Activated B cell treated with CpG ODN at 0.5 μM for 24 hours (primary cell): ENCODE results near the gene PTPRD. TPM values are rescaled to one million over a fixed set of nuclear protein-coding genes. Genes with fewer than 3 reads are reported as not detected.

Experiments
- ATAC-seq: fragments of 200-7000 bp; cut with Tn5 transposase; one replicate; pipeline ENCODE4 v1.10.0; 2021; ENCODE audit warnings: low read depth, mild to moderate bottlenecking, moderate library complexity
- CTCF ChIA-PET: fragments of 350-600 bp; sonication (Branson Sonifier 250); formaldehyde crosslinking; loops from one replicate; lab custom pipeline; 2021; ENCODE audit warnings: antibody characterized with exemption; lab: Charles Lee
- POLR2A ChIA-PET: fragments of 350-600 bp; sonication (Branson Sonifier 250); formaldehyde crosslinking; loops from one replicate; lab custom pipeline; 2021; ENCODE audit warnings: antibody characterized with exemption; lab: Charles Lee
- DNase-seq: peaks from one replicate; pipeline ENCODE4 v3.0.0; 2022
- H3K27ac Mint-ChIP-seq: one replicate; pipeline ENCODE4 v1.8.0; 2020; ENCODE audit warnings: mixed read lengths
- H3K27me3 Mint-ChIP-seq: one replicate; pipeline ENCODE4 v1.8.0; 2021; ENCODE audit warnings: mixed read lengths
- H3K36me3 Mint-ChIP-seq: one replicate; pipeline ENCODE4 v1.8.0; 2021; ENCODE audit warnings: low read depth, mixed read lengths
- H3K4me1 Mint-ChIP-seq: one replicate; pipeline ENCODE4 v1.8.0; 2021; ENCODE audit warnings: mixed read lengths
- H3K4me3 Mint-ChIP-seq: one replicate; pipeline ENCODE4 v1.8.0; 2020; ENCODE audit warnings: mild to moderate bottlenecking, mixed read lengths
- H3K9me3 Mint-ChIP-seq: one replicate; pipeline ENCODE4 v1.8.0; 2020; ENCODE audit warnings: mixed read lengths
- intact Hi-C: fragments of 100-400 bp; cut with micrococcal nuclease; formaldehyde crosslinking; loops from one replicate; pipeline ENCODE4 v1.15.1; 2024
- total RNA-seq: library from RNA; stranded (reverse); gene quantifications from 2 replicates; pipeline ENCODE4 v1.2.3, GENCODE V29; 2022
- TF ChIP-seq, protein P1 (sequence below): fragments of 200-600 bp; IDR thresholded peaks from one replicate; pipeline ENCODE4 v1.8.0; 2022; ENCODE audit warnings: antibody characterized with exemption, mild to moderate bottlenecking

The PTPRD gene
- total RNA-seq, 1 donor from 2014 or later = 0.04 TPM

DNA sequence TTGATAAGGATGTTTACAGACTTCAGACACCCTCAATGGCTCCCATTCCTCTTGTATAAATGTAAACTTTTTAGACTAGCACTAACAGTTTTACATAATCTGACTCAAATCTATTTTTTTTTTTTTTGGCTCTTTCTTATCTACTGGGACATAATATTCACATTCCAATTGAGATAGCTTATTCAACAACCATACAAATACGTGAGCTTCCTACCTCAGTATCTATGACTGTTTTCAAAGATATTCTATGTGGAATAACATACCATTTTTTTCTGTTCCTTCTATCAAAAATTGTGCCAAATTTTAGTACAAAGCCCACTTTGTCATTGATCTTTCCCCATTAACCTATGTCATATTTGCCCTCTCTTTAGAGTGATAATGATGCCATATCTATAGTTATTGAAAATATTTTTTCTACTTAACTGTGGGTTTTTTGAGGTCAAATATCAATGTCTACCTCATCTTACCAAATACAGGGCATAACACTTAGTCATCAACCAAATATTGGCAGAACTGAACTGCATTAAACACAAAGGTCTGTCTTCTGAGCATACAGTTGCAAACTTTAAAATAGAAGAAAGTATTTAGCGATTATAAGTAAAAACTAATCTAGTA lies 482.6 kb downstream of the PTPRD start:
- Mint-ChIP-seq H3K4me3 (no peak overlapping the region), H3K36me3 (no peaks in the 10 kb centered on the region), H3K27me3 (no peaks in the 10 kb centered on the region), H3K27ac (no peak overlapping the region), H3K4me1 (no peaks in the 10 kb centered on the region), H3K9me3 (peaks cover under 1% of the 10 kb centered on the region)
- CTCF ChIA-PET = no interaction called here
- intact Hi-C loops = no loop called here
- DNase-seq (no peak), ATAC-seq (no peak)
- POLR2A ChIA-PET = no interaction called here
- TF ChIP-seq, protein P1, sequence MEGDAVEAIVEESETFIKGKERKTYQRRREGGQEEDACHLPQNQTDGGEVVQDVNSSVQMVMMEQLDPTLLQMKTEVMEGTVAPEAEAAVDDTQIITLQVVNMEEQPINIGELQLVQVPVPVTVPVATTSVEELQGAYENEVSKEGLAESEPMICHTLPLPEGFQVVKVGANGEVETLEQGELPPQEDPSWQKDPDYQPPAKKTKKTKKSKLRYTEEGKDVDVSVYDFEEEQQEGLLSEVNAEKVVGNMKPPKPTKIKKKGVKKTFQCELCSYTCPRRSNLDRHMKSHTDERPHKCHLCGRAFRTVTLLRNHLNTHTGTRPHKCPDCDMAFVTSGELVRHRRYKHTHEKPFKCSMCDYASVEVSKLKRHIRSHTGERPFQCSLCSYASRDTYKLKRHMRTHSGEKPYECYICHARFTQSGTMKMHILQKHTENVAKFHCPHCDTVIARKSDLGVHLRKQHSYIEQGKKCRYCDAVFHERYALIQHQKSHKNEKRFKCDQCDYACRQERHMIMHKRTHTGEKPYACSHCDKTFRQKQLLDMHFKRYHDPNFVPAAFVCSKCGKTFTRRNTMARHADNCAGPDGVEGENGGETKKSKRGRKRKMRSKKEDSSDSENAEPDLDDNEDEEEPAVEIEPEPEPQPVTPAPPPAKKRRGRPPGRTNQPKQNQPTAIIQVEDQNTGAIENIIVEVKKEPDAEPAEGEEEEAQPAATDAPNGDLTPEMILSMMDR = no peak

DNA sequence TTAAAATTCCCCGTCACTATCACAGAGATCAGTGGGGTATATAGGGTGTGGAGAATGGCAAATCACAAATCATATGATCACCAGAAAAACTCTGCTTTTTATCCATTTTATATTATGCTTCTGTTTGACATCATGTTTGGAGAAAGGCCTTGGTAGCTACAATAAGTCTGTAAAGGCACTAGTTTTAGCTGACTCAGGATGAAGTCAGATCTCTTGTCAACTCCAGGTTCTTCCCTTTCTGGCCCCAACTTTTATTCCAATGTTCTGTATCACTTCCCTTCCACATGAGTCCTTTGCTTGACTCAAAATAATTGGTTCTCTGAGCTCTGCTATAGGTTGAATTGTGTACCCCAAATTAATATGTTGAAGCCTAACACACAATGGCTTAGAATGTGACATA lies 484.9 kb downstream of the PTPRD start:
- Mint-ChIP-seq H3K27me3 (no peaks in the 10 kb centered on the region), H3K27ac (no peak overlapping the region), H3K4me1 (no peaks in the 10 kb centered on the region), H3K36me3 (no peaks in the 10 kb centered on the region), H3K4me3 (no peak overlapping the region), H3K9me3 (no peaks in the 10 kb centered on the region)
- CTCF ChIA-PET = no interaction called here
- ATAC-seq (no peak), DNase-seq (no peak)
- TF ChIP-seq, protein P1 = no peak
- POLR2A ChIA-PET = no interaction called here
- intact Hi-C loops = no loop called here

DNA sequence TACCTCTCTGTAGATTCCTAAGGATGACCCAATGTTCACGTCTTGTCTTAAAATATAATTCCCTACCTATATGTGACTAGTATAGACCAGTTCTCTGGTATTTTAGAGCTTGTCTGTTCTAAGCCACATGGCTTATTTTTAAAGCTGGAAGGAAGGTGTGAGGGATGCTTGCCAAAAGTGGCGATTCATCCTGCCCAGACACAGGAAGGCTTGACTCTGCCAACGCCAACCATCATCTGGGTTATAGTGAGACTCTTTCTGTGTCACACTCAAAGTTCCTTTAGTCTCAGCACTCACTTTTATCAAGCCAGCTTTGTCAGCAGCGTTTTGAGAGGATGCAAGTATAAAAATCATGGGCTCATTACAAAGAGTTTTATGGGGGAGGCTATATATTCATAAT lies 500.0 kb downstream of the PTPRD start:
- ChIA-PET POLR2A (no interaction called here), CTCF (no interaction called here)
- Mint-ChIP-seq H3K4me1 (no peaks in the 10 kb centered on the region), H3K9me3 (no peaks in the 10 kb centered on the region), H3K4me3 (no peak overlapping the region), H3K36me3 (no peaks in the 10 kb centered on the region), H3K27me3 (no peaks in the 10 kb centered on the region), H3K27ac (no peak overlapping the region)
- DNase-seq (no peak), ATAC-seq (no peak)
- TF ChIP-seq, protein P1 = no peak
- intact Hi-C loops = no loop called here

DNA sequence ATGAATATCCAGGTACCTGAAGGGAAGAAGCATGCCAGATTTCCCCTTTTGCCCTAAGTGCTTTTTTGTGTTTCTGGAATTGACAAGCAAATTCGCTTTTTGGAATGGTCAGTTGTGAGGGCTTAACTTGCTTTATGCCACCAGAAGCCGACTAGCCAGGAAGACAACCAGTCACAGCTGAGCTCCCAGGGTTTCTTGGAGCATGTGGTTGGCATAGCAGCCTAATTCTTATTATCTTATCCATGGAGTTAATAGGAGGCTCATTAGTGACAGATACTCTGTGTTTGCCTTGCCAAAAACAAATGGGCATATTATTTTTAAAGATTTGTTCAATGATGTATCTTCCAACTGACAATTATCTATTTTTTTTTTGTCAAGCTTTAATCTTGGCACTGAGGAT lies 500.7 kb downstream of the PTPRD start:
- Mint-ChIP-seq H3K27ac (no peak overlapping the region), H3K36me3 (no peaks in the 10 kb centered on the region), H3K27me3 (no peaks in the 10 kb centered on the region), H3K4me3 (no peak overlapping the region), H3K9me3 (no peaks in the 10 kb centered on the region), H3K4me1 (no peaks in the 10 kb centered on the region)
- CTCF ChIA-PET = no interaction called here
- intact Hi-C loops = no loop called here
- ATAC-seq (no peak), DNase-seq (no peak)
- TF ChIP-seq, protein P1 = no peak
- POLR2A ChIA-PET = interaction anchor here (0.7 kb wide), 1 partner anchor 1596 kb away, joined by 3 read pairs; no protein-coding TSS in a partner anchor

DNA sequence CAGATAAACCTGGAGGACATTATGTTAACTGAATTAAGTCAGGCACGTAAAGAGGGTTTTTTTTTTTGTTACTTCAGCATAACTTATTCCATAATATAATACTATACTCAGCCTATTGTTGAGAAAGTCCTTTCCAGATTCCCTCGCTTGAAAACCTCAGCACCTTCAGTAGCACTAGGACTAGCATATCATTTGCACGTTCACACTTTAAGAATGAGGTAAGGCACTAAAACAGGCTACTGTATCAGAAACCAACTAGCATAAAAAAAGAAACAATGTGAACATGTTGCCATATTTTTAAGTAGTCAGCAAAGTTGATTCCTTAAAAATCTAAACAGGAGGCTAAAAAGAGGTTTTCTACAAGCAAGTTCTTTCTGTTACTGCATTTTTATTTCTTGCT lies 504.0 kb downstream of the PTPRD start:
- ATAC-seq (no peak), DNase-seq (no peak)
- intact Hi-C loops = no loop called here
- ChIA-PET CTCF (no interaction called here), POLR2A (no interaction called here)
- Mint-ChIP-seq H3K27ac (no peak overlapping the region), H3K4me3 (no peak overlapping the region), H3K36me3 (no peaks in the 10 kb centered on the region), H3K9me3 (no peaks in the 10 kb centered on the region), H3K4me1 (no peaks in the 10 kb centered on the region), H3K27me3 (no peaks in the 10 kb centered on the region)
- TF ChIP-seq, protein P1 = no peak
